ENCODE measurements around the gene TICAM1.
"Not testable (repeated sequence)": the region's sequence is repeated elsewhere in the genome, so short reads cannot be mapped to it uniquely, and the experiment has no call there.

Gene TICAM1

GRCh38 chr19:4839192-4839591, 7.7 kb upstream of the TICAM1 start:
- ATAC-seq (ENCODE audit: insufficient read depth, low read depth) (no peak), DNase-seq (no peak)
- Histone ChIP-seq H3K4me1 (ENCODE audit: insufficient read depth, low read length) (no peaks in the 10 kb centered on the region), H4K20me1 (ENCODE audit: insufficient read depth, low read length) (no peaks in the 10 kb centered on the region), H3K4me2 (ENCODE audit: insufficient read depth, low read length) (no peak overlapping the region), H3K27ac (ENCODE audit: low read length) (no peak overlapping the region), H3K27me3 (ENCODE audit: insufficient read depth, low read length, poor library complexity) (no peaks in the 10 kb centered on the region), H2AFZ (ENCODE audit: low read depth, low read length) (no peak overlapping the region), H3K9ac (ENCODE audit: low read depth, low read length) (no peak overlapping the region), H3K36me3 (ENCODE audit: insufficient read depth, low read length) (peaks cover 22% of the 10 kb centered on the region), H3K79me2 (ENCODE audit: insufficient read depth, low read length) (no peaks in the 10 kb centered on the region), H3K9me3 (ENCODE audit: insufficient read depth, low read length, severe bottlenecking) (no peaks in the 10 kb centered on the region), H3K4me3 (ENCODE audit: low read depth in 1 of 2, low read length in 2 of 2) (no peak overlapping the region)
- TF ChIP-seq EZH2 (IDR thresholded peaks at IDR 0.05; ENCODE audit: borderline replicate concordance, low read depth, low read length, severe bottlenecking) = no peak
- TF ChIP-seq CTCF (IDR thresholded peaks at IDR 0.05; ENCODE audit: borderline replicate concordance, extremely low read depth, low read length, poor library complexity, severe bottlenecking) = no peak

GRCh38 chr19:4832776-4833175, 1.3 kb upstream of the TICAM1 start:
- Histone ChIP-seq H3K9me3 (ENCODE audit: insufficient read depth, low read length, severe bottlenecking) (no peaks in the 10 kb centered on the region), H2AFZ (ENCODE audit: low read depth, low read length) (no peak overlapping the region), H3K4me2 (ENCODE audit: insufficient read depth, low read length) (no peak overlapping the region), H3K27ac (ENCODE audit: low read length) (no peak overlapping the region), H3K9ac (ENCODE audit: low read depth, low read length) (no peak overlapping the region), H4K20me1 (ENCODE audit: insufficient read depth, low read length) (no peaks in the 10 kb centered on the region), H3K4me3 (ENCODE audit: low read depth in 1 of 2, low read length in 2 of 2) (no peak overlapping the region), H3K36me3 (ENCODE audit: insufficient read depth, low read length) (no peaks in the 10 kb centered on the region; the same call in 1 of the 2 replicates), H3K27me3 (ENCODE audit: insufficient read depth, low read length, poor library complexity) (no peaks in the 10 kb centered on the region), H3K4me1 (ENCODE audit: insufficient read depth, low read length) (peaks cover 25% of the 10 kb centered on the region), H3K79me2 (ENCODE audit: insufficient read depth, low read length) (peaks cover 28% of the 10 kb centered on the region)
- TF ChIP-seq CTCF (IDR thresholded peaks at IDR 0.05; ENCODE audit: borderline replicate concordance, extremely low read depth, low read length, poor library complexity, severe bottlenecking) (no peak), EZH2 (IDR thresholded peaks at IDR 0.05; ENCODE audit: borderline replicate concordance, low read depth, low read length, severe bottlenecking) (no peak)
- DNase-seq (no peak), ATAC-seq (ENCODE audit: insufficient read depth, low read depth) (no peak)

- H3K4me2 ChIP-seq (ENCODE audit: insufficient read depth, low read length) = peak overlapping the region; percentile 69
- DNase-seq; H3K27me3 ChIP-seq (ENCODE audit: insufficient read depth, low read length, poor library complexity); ATAC-seq (ENCODE audit: insufficient read depth, low read depth); H4K20me1 ChIP-seq (ENCODE audit: insufficient read depth, low read length); H3K36me3 ChIP-seq (ENCODE audit: insufficient read depth, low read length); H3K9me3 ChIP-seq (ENCODE audit: insufficient read depth, low read length, severe bottlenecking): not testable (repeated sequence)
- peak overlapping the region; percentile 97 for H2AFZ ChIP-seq (ENCODE audit: low read depth, low read length)
- peak overlapping the region; percentile 87 to 99 for H3K4me3 ChIP-seq (ENCODE audit: low read depth in 1 of 2, low read length in 2 of 2)
- peaks cover 25% of the 10 kb centered on the region for H3K4me1 ChIP-seq (ENCODE audit: insufficient read depth, low read length)
- H3K9ac ChIP-seq (ENCODE audit: low read depth, low read length) = peak overlapping the region; percentile 87
- peak overlapping the region; percentile 72 for H3K27ac ChIP-seq (ENCODE audit: low read length)
- peaks cover 29% of the 10 kb centered on the region for H3K79me2 ChIP-seq (ENCODE audit: insufficient read depth, low read length)
Observed at GRCh38 chr19:4831979-4832340, 448 bp upstream of the TICAM1 start.

GRCh38 chr19:4830768-4831265, 695 bp downstream of the TICAM1 start:
- Histone ChIP-seq H3K4me1 (ENCODE audit: insufficient read depth, low read length) (peaks cover 25% of the 10 kb centered on the region), H3K36me3 (ENCODE audit: insufficient read depth, low read length) (no peaks in the 10 kb centered on the region; the same call in 1 of the 2 replicates), H3K4me2 (ENCODE audit: insufficient read depth, low read length) (peak overlapping the region; percentile 69), H3K9ac (ENCODE audit: low read depth, low read length) (peak overlapping the region; percentile 87), H3K9me3 (ENCODE audit: insufficient read depth, low read length, severe bottlenecking) (no peaks in the 10 kb centered on the region), H3K27ac (ENCODE audit: low read length) (peak overlapping the region; percentile 72), H3K27me3 (ENCODE audit: insufficient read depth, low read length, poor library complexity) (no peaks in the 10 kb centered on the region), H3K4me3 (ENCODE audit: low read depth in 1 of 2, low read length in 2 of 2) (peak overlapping the region; percentile 87 to 99; a peak in 3 of 4 replicates), H4K20me1 (ENCODE audit: insufficient read depth, low read length) (no peaks in the 10 kb centered on the region), H3K79me2 (ENCODE audit: insufficient read depth, low read length) (peaks cover 33% of the 10 kb centered on the region), H2AFZ (ENCODE audit: low read depth, low read length) (peak overlapping the region; percentile 97)
- TF ChIP-seq EZH2 (IDR thresholded peaks at IDR 0.05; ENCODE audit: borderline replicate concordance, low read depth, low read length, severe bottlenecking) = no peak
- TF ChIP-seq CTCF (IDR thresholded peaks at IDR 0.05; ENCODE audit: borderline replicate concordance, extremely low read depth, low read length, poor library complexity, severe bottlenecking) = no peak
- ATAC-seq (ENCODE audit: insufficient read depth, low read depth) (no peak), DNase-seq (no peak)
